Adrenal gland (tissue), 12 donors: ENCODE measurements around the gene ATXN7L2. TPM values are rescaled to one million over a fixed set of nuclear protein-coding genes. Genes with fewer than 3 reads are reported as not detected.

Experiments used
- DNase-seq, 7 donors: peaks; one replicate each; pipeline ENCODE4 v3.0.0-alpha.2; 2019 to 2020
- H3K27ac ChIP-seq, 5 donors: fragments of 200-600 bp; sonication (generic) in 4 of 5; 1 replicate in 3 of 5; 2 replicates in 2 of 5; pipeline versions ENCODE4 v1.5.1 to v1.8.0; 2016 to 2020; ENCODE audit warnings: mild to moderate bottlenecking in 1 of 5
- H3K27me3 ChIP-seq: fragments of 200-600 bp; 2 replicates; pipeline ENCODE4 v1.8.0; 2021
- H3K36me3 ChIP-seq, 2 donors: fragments of 200-600 bp; replicated peaks in 1 of 2; 1 replicate in 1 of 2; 2 replicates in 1 of 2; pipeline versions ENCODE4 v1.5.1 to v1.8.0; 2018 to 2022
- H3K4me1 ChIP-seq, 2 donors: fragments of 200-600 bp; replicated peaks in 1 of 2; 1 replicate in 1 of 2; 2 replicates in 1 of 2; pipeline versions ENCODE4 v1.5.1 to v1.8.0; 2018 to 2021
- H3K4me3 ChIP-seq, 4 donors: fragments of 200-600 bp; sonication (generic) in 3 of 4; one replicate each; pipeline ENCODE4 v1.5.1; 2016 to 2018
- H3K9me3 ChIP-seq, 3 donors: fragments of 200-600 bp; sonication (generic) in 1 of 3; replicated peaks in 1 of 3; 1 replicate in 2 of 3; 2 replicates in 1 of 3; pipeline versions ENCODE4 v1.5.1 to v1.8.0; 2016 to 2021
- CTCF ChIP-seq, 6 experiments: fragments of 450-650 bp in 4 of 6; fragments of 200-600 bp in 2 of 6; sonication (generic) in 1 of 6; IDR thresholded peaks; 1 replicate in 5 of 6; 2 replicates in 1 of 6; pipeline versions ENCODE4 v1.5.1 to v1.8.0; 2016 to 2021; ENCODE audit warnings: antibody characterized with exemption in 6 of 6, mild to moderate bottlenecking in 2 of 6, moderate library complexity in 1 of 6
- POLR2A ChIP-seq, 2 donors: fragments of 450-650 bp; IDR thresholded peaks; one replicate each; pipeline ENCODE4 v1.6.1; 2017; ENCODE audit warnings: antibody characterized with exemption in 2 of 2, mild to moderate bottlenecking in 2 of 2, moderate library complexity in 1 of 2
- WGBS, 4 donors: extraction: QIAGEN DNeasy Blood & Tissue Kit in 2 of 4; methylation state at CpG; one replicate each; pipeline versions ENCODE4 v1.1.5 to v1.1.7; 2013 to 2017; 5-methylcytosine and 5-hydroxymethylcytosine counted together
- intact Hi-C, 2 donors: fragments of 100-400 bp; cut with DNase I; formaldehyde crosslinking; loops; one replicate each; pipeline versions ENCODE4 v1.14.1 to v1.15.0; 2022 to 2023
- polyA plus RNA-seq, 3 donors: library from polyadenylated mRNA; stranded (reverse); fragments of 200-250 nt in 2 of 3; fragments of 350-450 nt in 1 of 3; fragmentation: Illumina TruSeq in 1 of 3; extraction: RNeasy Lipid Tissue Mini Kit (QIAGEN cat#74804) in 1 of 3; gene quantifications; one replicate each; pipeline ENCODE4 v1.2.3, GENCODE V29; 2013 to 2014
- total RNA-seq, 9 donors: library from RNA; depleted of rRNA in 4 of 9; stranded (reverse); fragments of >200 nt in 4 of 9; fragments of 120-200 nt in 1 of 9; fragmentation: NEBNext Ultra II Directional in 1 of 9; extraction: Animal tissue kit (Norgen Biotek cat#: 25700) in 1 of 9; gene quantifications; one replicate each; pipeline versions ENCODE4 v1.1.0 to v1.2.4, GENCODE V29; 2013 to 2023
- donor health status: healthy with polysubstance abuse.
- donor health status: Bipolar disorder and iron deficiency.
- donor health status: DM: yes; HTN: yes; CAD: no.
- donor health status: DM: no; HTN: no; CAD: no.
- donor health status: DM: no; HTN: no; CAD: no.
- donor health status: DM: yes; HTN: yes; CAD: no.

ATXN7L2 gene
- total and polyA plus RNA-seq, 12 donors: 3.1 to 109 (median 10.2) TPM

DNA sequence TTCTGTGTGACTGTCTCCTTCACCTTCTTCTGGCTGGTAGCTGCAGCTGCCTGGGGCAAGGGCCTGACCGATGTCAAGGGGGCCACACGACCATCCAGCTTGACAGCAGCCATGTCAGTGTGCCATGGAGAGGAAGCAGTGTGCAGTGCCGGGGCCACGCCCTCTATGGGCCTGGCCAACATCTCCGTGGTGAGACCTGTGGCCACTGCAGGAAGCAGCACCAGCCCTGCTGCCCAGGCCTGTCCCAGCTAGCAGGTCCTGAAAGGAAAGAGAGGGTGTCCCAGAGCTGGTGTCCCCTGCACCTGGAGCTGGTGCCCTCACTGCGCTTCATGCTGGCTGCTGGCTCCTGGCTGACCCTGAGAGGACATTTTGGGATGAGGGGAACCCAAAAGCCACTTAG is 5.9 kb upstream of the ATXN7L2 start:
- no peak overlapping the region for H3K4me3 ChIP-seq
- H3K36me3 ChIP-seq: peaks cover 0 to 5% of the 10 kb centered on the region in 2 donors
- no peaks in the 10 kb centered on the region for H3K27me3 ChIP-seq
- TF ChIP-seq CTCF (IDR thresholded peaks at IDR 0.05) (no peak), POLR2A (IDR thresholded peaks at IDR 0.05) (no peak)
- peaks cover 0 to under 1% of the 10 kb centered on the region in 2 donors for H3K4me1 ChIP-seq
- no peak overlapping the region for H3K27ac ChIP-seq
- WGBS, 4 donors: 80 to 100% (median 85%) methylated on average over 2 to 6 of the region's 6 CpGs
- no peaks in the 10 kb centered on the region for H3K9me3 ChIP-seq
- peak in 1 of 7 donors; percentile 10 for DNase-seq
- intact Hi-C loops: no loop called here

DNA sequence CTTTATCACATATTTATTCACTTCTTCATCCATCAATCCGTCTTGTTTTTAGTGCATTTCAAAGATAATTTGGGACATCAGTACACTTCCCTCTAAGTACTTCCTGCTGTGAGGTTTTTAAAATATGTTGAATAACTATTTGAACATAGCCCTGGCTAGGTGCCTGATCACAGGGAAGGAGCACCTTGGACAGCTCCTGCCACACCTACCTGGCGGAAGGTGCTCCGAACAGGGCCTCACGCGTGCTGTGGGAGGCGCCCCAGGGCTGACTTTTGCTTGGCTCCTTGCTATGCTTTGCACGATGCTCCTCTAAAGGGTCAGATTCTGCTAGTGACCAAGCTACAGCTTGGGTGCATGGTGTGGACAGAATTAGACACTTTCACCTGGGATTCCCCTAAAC is 4.9 kb upstream of the ATXN7L2 start:
- H3K27me3 ChIP-seq: no peaks in the 10 kb centered on the region
- H3K27ac ChIP-seq: no peak overlapping the region
- TF ChIP-seq POLR2A (IDR thresholded peaks at IDR 0.05) (no peak), CTCF (IDR thresholded peaks at IDR 0.05) (no peak)
- WGBS, 4 donors: 47 to 66% (median 56%) methylated on average over 6 to 7 of the region's 7 CpGs
- no peak overlapping the region for H3K4me3 ChIP-seq
- peak in 3 of 7 donors; percentile 9 to 41 (median 17) for DNase-seq
- peaks cover 0 to 5% of the 10 kb centered on the region in 2 donors for H3K36me3 ChIP-seq
- H3K4me1 ChIP-seq: peaks cover 4 to 6% of the 10 kb centered on the region in 2 donors
- no peaks in the 10 kb centered on the region for H3K9me3 ChIP-seq
- intact Hi-C loops: no loop called here

- Histone ChIP-seq H3K27me3 (no peaks in the 10 kb centered on the region), H3K4me3 (no peak overlapping the region), H3K27ac (no peak overlapping the region), H3K9me3 (no peaks in the 10 kb centered on the region), H3K4me1 (peaks cover 4 to 6% of the 10 kb centered on the region in 2 donors), H3K36me3 (peaks cover 0 to 5% of the 10 kb centered on the region in 2 donors)
- intact Hi-C loops: no loop called here
- peak in 3 of 7 donors; percentile 13 to 31 (median 17) for DNase-seq
- WGBS, 4 donors: 77 to 83% (median 80%) methylated on average over 4 to 5 of the region's 5 CpGs
- no peak for TF ChIP-seq POLR2A (IDR thresholded peaks at IDR 0.05)
- no peak for TF ChIP-seq CTCF (IDR thresholded peaks at IDR 0.05)
These were observed 4.4 kb upstream of the ATXN7L2 start for GRCh38 chr1:109479311-109479710.

DNA sequence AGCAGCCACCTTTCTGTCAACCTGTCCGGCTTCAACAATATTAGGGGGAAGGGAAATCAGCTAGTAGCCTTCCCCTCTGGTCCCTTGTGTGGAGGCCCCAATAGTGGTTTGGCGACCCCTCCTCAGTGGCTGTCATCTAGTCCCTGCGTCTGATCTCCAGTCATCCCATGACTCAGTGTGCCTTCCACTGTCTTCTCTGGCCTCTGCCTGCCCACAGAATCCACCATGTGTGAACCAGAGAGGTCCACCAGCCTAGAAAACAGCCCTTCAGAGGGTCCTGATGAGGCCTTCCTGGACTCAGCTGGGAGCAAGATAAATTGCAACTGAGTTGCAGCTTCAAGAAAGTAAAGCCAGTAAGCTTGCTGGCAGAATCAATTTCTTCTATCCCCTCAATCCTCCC is 3.8 kb upstream of the ATXN7L2 start:
- H3K27me3 ChIP-seq: no peaks in the 10 kb centered on the region
- H3K27ac ChIP-seq: no peak overlapping the region
- TF ChIP-seq CTCF (IDR thresholded peaks at IDR 0.05): no peak
- TF ChIP-seq POLR2A (IDR thresholded peaks at IDR 0.05): no peak
- peak in 1 of 7 donors; percentile 31 for DNase-seq
- WGBS, 4 donors: 73 to 95% (median 87%) methylated on average over 3 of the region's 3 CpGs
- no peaks in the 10 kb centered on the region for H3K9me3 ChIP-seq
- intact Hi-C loops: loop anchor here (5.0 to 10.0 kb wide), 2 partner anchors 53 to 55 kb away; partner anchors contain the start of gene PSMA5 (in 2 of the 2)
- peaks cover 10 to 11% of the 10 kb centered on the region in 2 donors for H3K4me1 ChIP-seq
- peaks cover 0 to 5% of the 10 kb centered on the region in 2 donors for H3K36me3 ChIP-seq
- H3K4me3 ChIP-seq: no peak overlapping the region
